ENCODE data around the gene CES2.

- TF ChIP-seq CTCF (IDR thresholded peaks at IDR 0.05; ENCODE audit: low read length) (no peak), EZH2 (optimal IDR thresholded peaks at IDR 0.05; ENCODE audit: low read depth, low read length) (no peak)
These were observed 28.7 kb downstream of the CES2 start for GRCh38 chr16:66964049-66964448.

All from MM.1S (cell line).